Progenitor cell of endocrine pancreas (in vitro differentiated cells): ENCODE measurements around the gene SP7. TPM values are rescaled to one million over a fixed set of nuclear protein-coding genes. Genes with fewer than 3 reads are reported as not detected.
A peak's percentile ranks its signal among the peaks of the same experiment; 100 is the strongest.

Experiments used
- DNase-seq: peaks from one replicate; pipeline ENCODE4 v3.0.0; 2021; ENCODE audit warnings: low spot score; ENCODE audit not compliant: unreplicated experiment
- H3K27ac Mint-ChIP-seq: 2 replicates; pipeline ENCODE4 v1.8.0; 2021; ENCODE audit warnings: mild to moderate bottlenecking, moderate library complexity, mixed read lengths
- H3K27me3 Mint-ChIP-seq: 2 replicates; pipeline ENCODE4 v1.8.0; 2021; ENCODE audit warnings: mixed read lengths
- H3K36me3 Mint-ChIP-seq: 2 replicates; pipeline ENCODE4 v1.8.0; 2022; ENCODE audit warnings: mixed read lengths; ENCODE audit not compliant: insufficient read depth
- H3K4me1 Mint-ChIP-seq: 2 replicates; pipeline ENCODE4 v1.8.0; 2021; ENCODE audit warnings: low read depth, mixed read lengths
- H3K4me3 Mint-ChIP-seq: 2 replicates; pipeline ENCODE4 v1.8.0; 2021; ENCODE audit warnings: low read depth, mild to moderate bottlenecking, moderate library complexity, mixed read lengths
- H3K9me3 Mint-ChIP-seq: 2 replicates; pipeline ENCODE4 v1.8.0; 2021; ENCODE audit warnings: low read depth, mixed read lengths
- total RNA-seq: library from RNA; stranded (reverse); gene quantifications from 2 replicates; pipeline ENCODE4 v1.2.1, GENCODE V29; 2021
- TF ChIP-seq, protein P1 (sequence below): fragments of 200-600 bp; sonication (generic); IDR thresholded peaks from one replicate; pipeline ENCODE4 v1.5.0; 2021; ENCODE audit warnings: antibody characterized with exemption, mild to moderate bottlenecking; ENCODE audit not compliant: unreplicated experiment

SP7 gene
- total RNA-seq, 1 donor from 2014 or later: 0.10 TPM

GRCh38 chr12:53289891-53290290, 46.3 kb downstream of the SP7 start:
- H3K36me3 Mint-ChIP-seq: peaks cover 6% of the 10 kb centered on the region
- peaks cover under 1% of the 10 kb centered on the region for H3K4me1 Mint-ChIP-seq
- TF ChIP-seq, protein P1, sequence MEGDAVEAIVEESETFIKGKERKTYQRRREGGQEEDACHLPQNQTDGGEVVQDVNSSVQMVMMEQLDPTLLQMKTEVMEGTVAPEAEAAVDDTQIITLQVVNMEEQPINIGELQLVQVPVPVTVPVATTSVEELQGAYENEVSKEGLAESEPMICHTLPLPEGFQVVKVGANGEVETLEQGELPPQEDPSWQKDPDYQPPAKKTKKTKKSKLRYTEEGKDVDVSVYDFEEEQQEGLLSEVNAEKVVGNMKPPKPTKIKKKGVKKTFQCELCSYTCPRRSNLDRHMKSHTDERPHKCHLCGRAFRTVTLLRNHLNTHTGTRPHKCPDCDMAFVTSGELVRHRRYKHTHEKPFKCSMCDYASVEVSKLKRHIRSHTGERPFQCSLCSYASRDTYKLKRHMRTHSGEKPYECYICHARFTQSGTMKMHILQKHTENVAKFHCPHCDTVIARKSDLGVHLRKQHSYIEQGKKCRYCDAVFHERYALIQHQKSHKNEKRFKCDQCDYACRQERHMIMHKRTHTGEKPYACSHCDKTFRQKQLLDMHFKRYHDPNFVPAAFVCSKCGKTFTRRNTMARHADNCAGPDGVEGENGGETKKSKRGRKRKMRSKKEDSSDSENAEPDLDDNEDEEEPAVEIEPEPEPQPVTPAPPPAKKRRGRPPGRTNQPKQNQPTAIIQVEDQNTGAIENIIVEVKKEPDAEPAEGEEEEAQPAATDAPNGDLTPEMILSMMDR: no peak
- H3K4me3 Mint-ChIP-seq: no peak overlapping the region
- no peaks in the 10 kb centered on the region for H3K9me3 Mint-ChIP-seq
- H3K27me3 Mint-ChIP-seq: no peaks in the 10 kb centered on the region
- no peak for DNase-seq
- H3K27ac Mint-ChIP-seq: peak overlapping the region; percentile 16

DNA sequence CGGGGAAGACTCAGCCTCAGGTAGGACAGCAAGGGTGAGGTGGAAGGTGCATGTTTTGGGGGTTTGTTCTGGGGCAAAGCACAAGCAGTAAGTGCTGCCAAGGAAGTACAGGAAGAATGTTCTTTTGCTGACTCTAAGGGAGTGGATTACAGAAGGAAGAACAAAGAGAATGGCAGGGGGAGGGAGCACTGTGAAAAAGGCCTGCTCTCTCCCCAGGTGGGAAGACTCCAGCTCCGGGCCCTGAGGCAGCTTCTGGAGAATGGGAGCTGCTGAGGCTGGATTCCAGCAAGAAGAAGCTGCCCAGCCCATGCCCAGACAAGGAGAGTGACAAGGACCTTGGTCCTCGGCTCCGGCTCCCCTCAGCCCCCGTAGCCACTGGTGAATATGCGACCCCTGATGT, 47.8 kb downstream of the SP7 start:
- DNase-seq: no peak
- Mint-ChIP-seq H3K4me3 (no peak overlapping the region), H3K9me3 (no peaks in the 10 kb centered on the region), H3K36me3 (peaks cover 8% of the 10 kb centered on the region), H3K4me1 (no peaks in the 10 kb centered on the region), H3K27ac (no peak overlapping the region), H3K27me3 (no peaks in the 10 kb centered on the region)
- TF ChIP-seq, protein P1: no peak

DNA sequence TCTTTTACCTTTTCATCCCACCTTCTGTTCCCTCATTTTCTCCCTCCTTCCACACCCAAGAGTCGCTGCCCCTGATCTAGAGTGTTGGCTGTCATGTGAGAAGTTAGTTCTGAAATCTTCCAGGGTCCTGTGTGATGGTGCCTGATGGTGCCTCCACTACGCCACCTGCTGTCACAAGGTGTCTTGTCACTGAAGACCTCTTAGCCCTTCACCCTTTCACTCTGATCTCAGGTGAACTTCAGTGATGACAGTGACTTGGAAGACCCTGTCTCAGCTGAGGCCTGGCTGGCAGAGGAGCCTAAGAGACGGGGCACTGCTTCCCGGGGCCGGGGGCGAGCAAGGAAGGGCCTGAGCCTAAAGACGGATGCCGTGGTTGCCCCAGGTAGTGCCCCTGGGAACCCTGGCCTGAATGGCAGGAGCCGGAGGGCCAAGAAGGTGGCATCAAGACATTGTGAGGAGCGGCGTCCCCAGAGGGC, 48.4 kb downstream of the SP7 start:
- H3K4me3 Mint-ChIP-seq: no peak overlapping the region
- TF ChIP-seq, protein P1: peak; percentile 62
- no peaks in the 10 kb centered on the region for H3K27me3 Mint-ChIP-seq
- DNase-seq: peak; percentile 26
- H3K4me1 Mint-ChIP-seq: no peaks in the 10 kb centered on the region
- H3K36me3 Mint-ChIP-seq: peaks cover 8% of the 10 kb centered on the region
- no peaks in the 10 kb centered on the region for H3K9me3 Mint-ChIP-seq
- no peak overlapping the region for H3K27ac Mint-ChIP-seq

DNA sequence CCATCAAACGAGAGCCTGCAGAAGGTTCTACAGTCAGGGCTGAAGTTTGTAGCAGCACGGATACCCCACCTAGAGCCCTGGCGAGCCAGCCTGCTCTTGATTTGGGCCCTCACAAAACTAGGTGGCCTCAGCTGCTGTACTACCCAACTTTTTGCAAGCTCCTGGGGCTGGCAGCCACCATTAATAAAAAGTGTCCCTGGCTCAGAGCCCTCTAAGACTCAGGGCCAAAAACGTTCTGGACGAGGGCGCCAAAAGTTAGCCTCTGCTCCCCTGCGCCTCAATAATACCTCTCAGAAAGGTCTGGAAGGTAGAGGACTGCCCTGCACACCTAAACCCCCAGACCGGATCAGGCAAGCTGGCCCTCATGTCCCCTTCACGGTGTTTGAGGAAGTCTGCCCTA, 49.7 kb downstream of the SP7 start:
- Mint-ChIP-seq H3K4me3 (no peak overlapping the region), H3K4me1 (no peaks in the 10 kb centered on the region), H3K36me3 (peaks cover 10% of the 10 kb centered on the region), H3K27ac (no peak overlapping the region), H3K27me3 (no peaks in the 10 kb centered on the region), H3K9me3 (no peaks in the 10 kb centered on the region)
- DNase-seq: no peak
- TF ChIP-seq, protein P1: no peak

DNA sequence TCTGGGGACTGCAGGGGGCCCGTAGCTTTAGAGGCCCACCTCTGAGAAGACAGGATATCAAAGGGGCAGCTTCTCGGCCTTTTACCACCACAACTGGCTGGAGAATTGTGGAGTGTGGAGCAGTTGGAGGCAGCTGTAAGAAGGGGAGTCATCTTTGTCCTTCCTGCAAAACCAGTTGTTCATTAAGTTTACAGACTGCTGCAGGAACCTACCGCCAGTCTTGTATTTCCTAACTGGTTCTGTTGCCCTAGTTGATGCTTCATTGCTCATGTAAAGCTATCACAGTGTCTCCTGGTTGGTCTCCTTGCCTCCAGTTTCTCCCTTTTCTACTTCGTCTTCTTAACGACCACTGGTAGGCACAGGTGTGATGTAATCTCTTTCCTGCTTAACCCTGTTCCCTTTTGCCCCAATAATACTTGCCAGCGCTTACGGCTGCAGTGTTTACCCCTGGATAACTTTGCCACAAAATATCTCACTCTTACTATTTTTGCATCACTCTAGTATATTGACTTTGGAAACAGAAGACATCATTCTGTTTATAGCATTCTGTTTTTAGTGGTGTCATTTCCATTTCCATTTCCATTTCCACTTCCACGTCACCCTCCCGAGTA, 56.2 kb downstream of the SP7 start:
- no peaks in the 10 kb centered on the region for H3K4me1 Mint-ChIP-seq
- TF ChIP-seq, protein P1: no peak
- no peak overlapping the region for H3K27ac Mint-ChIP-seq
- peaks cover 11% of the 10 kb centered on the region for H3K36me3 Mint-ChIP-seq
- H3K4me3 Mint-ChIP-seq: no peak overlapping the region
- no peaks in the 10 kb centered on the region for H3K9me3 Mint-ChIP-seq
- DNase-seq: no peak
- no peaks in the 10 kb centered on the region for H3K27me3 Mint-ChIP-seq
